ENCODE data around the gene CNOT3.

DNA sequence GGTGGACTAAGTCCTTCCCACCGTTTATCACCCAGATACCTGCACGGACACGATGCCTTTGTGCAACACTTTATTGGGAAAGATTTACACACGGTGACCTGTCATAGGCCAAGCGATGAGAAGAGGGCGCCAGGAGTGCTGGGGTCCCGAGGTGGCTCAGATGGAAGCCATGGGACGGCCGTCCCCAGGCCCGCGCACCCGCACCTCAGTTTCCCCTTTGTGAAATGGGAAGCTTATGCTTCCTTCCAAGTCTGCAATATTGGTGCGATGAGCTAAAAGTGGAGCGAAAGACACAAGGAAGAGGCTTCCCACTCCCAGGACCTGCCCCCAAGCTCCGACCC is 35.8 kb downstream of the CNOT3 start:
- TF ChIP-seq, protein P1, sequence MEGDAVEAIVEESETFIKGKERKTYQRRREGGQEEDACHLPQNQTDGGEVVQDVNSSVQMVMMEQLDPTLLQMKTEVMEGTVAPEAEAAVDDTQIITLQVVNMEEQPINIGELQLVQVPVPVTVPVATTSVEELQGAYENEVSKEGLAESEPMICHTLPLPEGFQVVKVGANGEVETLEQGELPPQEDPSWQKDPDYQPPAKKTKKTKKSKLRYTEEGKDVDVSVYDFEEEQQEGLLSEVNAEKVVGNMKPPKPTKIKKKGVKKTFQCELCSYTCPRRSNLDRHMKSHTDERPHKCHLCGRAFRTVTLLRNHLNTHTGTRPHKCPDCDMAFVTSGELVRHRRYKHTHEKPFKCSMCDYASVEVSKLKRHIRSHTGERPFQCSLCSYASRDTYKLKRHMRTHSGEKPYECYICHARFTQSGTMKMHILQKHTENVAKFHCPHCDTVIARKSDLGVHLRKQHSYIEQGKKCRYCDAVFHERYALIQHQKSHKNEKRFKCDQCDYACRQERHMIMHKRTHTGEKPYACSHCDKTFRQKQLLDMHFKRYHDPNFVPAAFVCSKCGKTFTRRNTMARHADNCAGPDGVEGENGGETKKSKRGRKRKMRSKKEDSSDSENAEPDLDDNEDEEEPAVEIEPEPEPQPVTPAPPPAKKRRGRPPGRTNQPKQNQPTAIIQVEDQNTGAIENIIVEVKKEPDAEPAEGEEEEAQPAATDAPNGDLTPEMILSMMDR (IDR thresholded peaks at IDR 0.05): no peak
- no peak for TF ChIP-seq POLR2A (IDR thresholded peaks at IDR 0.05)
- TF ChIP-seq POLR2AphosphoS5 (IDR thresholded peaks at IDR 0.05; ENCODE audit: insufficient read depth in 1 of 2, low read depth in 1 of 2): no peak

All from vagina (tissue), 2 donors.